ENCODE measurements around the gene CAMK2G. TPM values are rescaled to one million over a fixed set of nuclear protein-coding genes. Genes with fewer than 3 reads are reported as not detected.

CAMK2G gene
- total RNA-seq, 5 donors from 2014 or later (not counting 1 experiment from before 2014, with no cell fraction given), result 50.6 to 59.9 (median 55.5) TPM

- WGBS (ENCODE audit: insufficient coverage), result 17% methylated on average over 2 of the region's 3 CpGs
- Histone ChIP-seq H3K9me3 (no peaks in the 10 kb centered on the region), H3K4me1 (ENCODE audit: control insufficient read depth in 1 of 2, extremely low read depth in 1 of 2, insufficient read depth in 2 of 2, low read length in 2 of 2) (peaks cover 10 to 65% of the 10 kb centered on the region in 2 experiments), H3K36me3 (ENCODE audit: control insufficient read depth in 2 of 2, extremely low read depth in 1 of 2, insufficient read depth in 1 of 2, low read length in 1 of 2) (peaks cover 2 to 24% of the 10 kb centered on the region in 2 donors), H3K27me3 (replicated peaks in 1 of 2; ENCODE audit: control insufficient read depth in 2 of 2, extremely low read depth in 1 of 2, insufficient read depth in 2 of 2, low read length in 1 of 2) (no peaks in the 10 kb centered on the region), H3K27ac (ENCODE audit: low read length) (peak overlapping the region; percentile 87), H3K4me3 (ENCODE audit: control insufficient read depth in 1 of 2, extremely low read depth in 1 of 2, low read length in 1 of 2) (peak overlapping the region; percentile 55 to 89)
- ChIA-PET POLR2A (interaction anchor here in 1 of 2 donors (0.7 kb wide), 1 partner anchor 10 kb away, joined by 5 read pairs; no protein-coding TSS in a partner anchor), CTCF (interaction anchor here (0.8 to 1.4 kb wide), 4 partner anchors 13 to 84 kb away, joined by 3 to 6 read pairs (median 4); no protein-coding TSS in a partner anchor)
- H3K36me3 Mint-ChIP-seq, result peaks cover 14% of the 10 kb centered on the region
- DNase-seq (peak in 25 of 35 experiments; percentile 18 to 88 (median 46)), ATAC-seq (replicated peaks in 1 of 4) (peak; percentile 40 to 64 (median 44))
- H3K27ac Mint-ChIP-seq, result peak overlapping the region; percentile 83 to 94
- H3K27me3 Mint-ChIP-seq, result no peaks in the 10 kb centered on the region
- peak overlapping the region; percentile 85 to 91 (median 86) for H3K4me3 Mint-ChIP-seq
- H3K4me1 Mint-ChIP-seq, result peaks cover 72 to 76% (median 72%) of the 10 kb centered on the region in 3 donors
- H3K9me3 Mint-ChIP-seq, result no peaks in the 10 kb centered on the region
Measured at GRCh38 chr10:73875139-73875475, 752 bp upstream of the CAMK2G start.

- 0% methylated on average over 22 of the region's 39 CpGs for whole genome bisulfite sequencing (ENCODE audit: insufficient coverage)
- Mint-ChIP-seq H3K4me1 (peaks cover 72 to 74% (median 72%) of the 10 kb centered on the region in 3 donors), H3K27ac (no peak overlapping the region), H3K9me3 (no peaks in the 10 kb centered on the region), H3K4me3 (peak overlapping the region; percentile 44 to 85 (median 54)), H3K36me3 (peaks cover 15% of the 10 kb centered on the region), H3K27me3 (no peaks in the 10 kb centered on the region)
- H3K4me3 ChIP-seq (ENCODE audit: control insufficient read depth in 1 of 2, extremely low read depth in 1 of 2, low read length in 1 of 2), result peak overlapping the region in 1 of 2 donors; percentile 43
- peak in 3 of 4 experiments; percentile 6 to 27 (median 26) for ATAC-seq (replicated peaks in 1 of 4)
- CTCF ChIA-PET, result interaction anchor here in 1 of 2 donors (1.2 to 1.4 kb wide), 2 partner anchors 12 kb away, joined by 3 to 4 read pairs; no protein-coding TSS in a partner anchor
- peaks cover 4 to 32% of the 10 kb centered on the region in 2 donors for H3K36me3 ChIP-seq (ENCODE audit: control insufficient read depth in 2 of 2, extremely low read depth in 1 of 2, insufficient read depth in 1 of 2, low read length in 1 of 2)
- no peaks in the 10 kb centered on the region for H3K27me3 ChIP-seq (replicated peaks in 1 of 2; ENCODE audit: control insufficient read depth in 2 of 2, extremely low read depth in 1 of 2, insufficient read depth in 2 of 2, low read length in 1 of 2)
- H3K9me3 ChIP-seq, result no peaks in the 10 kb centered on the region
- peaks cover 12 to 59% of the 10 kb centered on the region in 2 experiments for H3K4me1 ChIP-seq (ENCODE audit: control insufficient read depth in 1 of 2, extremely low read depth in 1 of 2, insufficient read depth in 2 of 2, low read length in 2 of 2)
- POLR2A ChIA-PET, result interaction anchor here (0.6 to 0.7 kb wide), 3 partner anchors 24 to 92 kb away, joined by 3 to 4 read pairs (median 4); partner anchors contain the start of gene CHCHD1 (in 1 of the 2)
- no peak overlapping the region for H3K27ac ChIP-seq (ENCODE audit: low read length)
- DNase-seq, result peak in 4 of 35 experiments; percentile 8 to 41 (median 22)
Measured at GRCh38 chr10:73873838-73874215, 528 bp downstream of the CAMK2G start.

- no peak for ATAC-seq (replicated peaks in 1 of 4)
- H3K27ac ChIP-seq (ENCODE audit: low read length), result no peak overlapping the region
- CTCF ChIA-PET, result interaction anchor here in 1 of 2 donors (1.2 kb wide), 1 partner anchor 13 kb away, joined by 4 read pairs; no protein-coding TSS in a partner anchor
- H3K4me1 ChIP-seq (ENCODE audit: control insufficient read depth in 1 of 2, extremely low read depth in 1 of 2, insufficient read depth in 2 of 2, low read length in 2 of 2), result peaks cover 12 to 65% of the 10 kb centered on the region in 2 experiments
- H3K4me1 Mint-ChIP-seq, result peaks cover 76 to 77% (median 77%) of the 10 kb centered on the region in 3 donors
- WGBS (ENCODE audit: insufficient coverage), result 63% methylated on average over 5 of the region's 33 CpGs
- peaks cover 18% of the 10 kb centered on the region for H3K36me3 Mint-ChIP-seq
- H3K9me3 ChIP-seq, result no peaks in the 10 kb centered on the region
- peaks cover 4 to 37% of the 10 kb centered on the region in 2 donors for H3K36me3 ChIP-seq (ENCODE audit: control insufficient read depth in 2 of 2, extremely low read depth in 1 of 2, insufficient read depth in 1 of 2, low read length in 1 of 2)
- no peaks in the 10 kb centered on the region for H3K27me3 ChIP-seq (replicated peaks in 1 of 2; ENCODE audit: control insufficient read depth in 2 of 2, extremely low read depth in 1 of 2, insufficient read depth in 2 of 2, low read length in 1 of 2)
- peak overlapping the region; percentile 34 to 52 for H3K4me3 ChIP-seq (ENCODE audit: control insufficient read depth in 1 of 2, extremely low read depth in 1 of 2, low read length in 1 of 2)
- H3K4me3 Mint-ChIP-seq, result peak overlapping the region; percentile 79 to 85 (median 83)
- peak in 1 of 35 experiments; percentile 18 for DNase-seq
- POLR2A ChIA-PET, result interaction anchor here (0.6 to 0.7 kb wide), 2 partner anchors 70 to 92 kb away, joined by 3 to 4 read pairs; partner anchors contain the start of gene CHCHD1 (in 1 of the 2)
- H3K9me3 Mint-ChIP-seq, result no peaks in the 10 kb centered on the region
- peak overlapping the region; percentile 91 to 98 for H3K27ac Mint-ChIP-seq
- H3K27me3 Mint-ChIP-seq, result no peaks in the 10 kb centered on the region
Measured at GRCh38 chr10:73873142-73873837, 1.1 kb downstream of the CAMK2G start.

GRCh38 chr10:73872190-73872710 lies 2.1 kb downstream of the CAMK2G start:
- peaks cover 18% of the 10 kb centered on the region for H3K36me3 Mint-ChIP-seq

GRCh38 chr10:73871295-73872189 lies 2.8 kb downstream of the CAMK2G start:
- ChIA-PET POLR2A (no interaction called here), CTCF (interaction anchor here in 1 of 2 donors (0.7 to 1.1 kb wide), 2 partner anchors 9 to 69 kb away, joined by 3 to 9 read pairs; no protein-coding TSS in a partner anchor)
- Mint-ChIP-seq H3K36me3 (peaks cover 18% of the 10 kb centered on the region), H3K4me1 (peaks cover 79 to 82% (median 82%) of the 10 kb centered on the region in 3 donors), H3K27ac (peak overlapping the region; percentile 91 to 98), H3K4me3 (peak overlapping the region; percentile 79 to 85 (median 83)), H3K9me3 (no peaks in the 10 kb centered on the region), H3K27me3 (no peaks in the 10 kb centered on the region)
- Histone ChIP-seq H3K4me3 (ENCODE audit: control insufficient read depth in 1 of 2, extremely low read depth in 1 of 2, low read length in 1 of 2) (no peak overlapping the region), H3K27me3 (replicated peaks in 1 of 2; ENCODE audit: control insufficient read depth in 2 of 2, extremely low read depth in 1 of 2, insufficient read depth in 2 of 2, low read length in 1 of 2) (no peaks in the 10 kb centered on the region), H3K4me1 (ENCODE audit: control insufficient read depth in 1 of 2, extremely low read depth in 1 of 2, insufficient read depth in 2 of 2, low read length in 2 of 2) (peaks cover 17 to 82% of the 10 kb centered on the region in 2 experiments), H3K36me3 (ENCODE audit: control insufficient read depth in 2 of 2, extremely low read depth in 1 of 2, insufficient read depth in 1 of 2, low read length in 1 of 2) (peaks cover 4 to 47% of the 10 kb centered on the region in 2 donors), H3K9me3 (no peaks in the 10 kb centered on the region), H3K27ac (ENCODE audit: low read length) (no peak overlapping the region)
- ATAC-seq (replicated peaks in 1 of 4), result no peak
- DNase-seq, result no peak
- WGBS (ENCODE audit: insufficient coverage), result 93% methylated on average over 4 of the region's 8 CpGs

More at GRCh38 chr10:73872190-73872710, 2.1 kb downstream of the CAMK2G start:
- Histone ChIP-seq H3K27ac (ENCODE audit: low read length) (peak overlapping the region; percentile 14), H3K27me3 (replicated peaks in 1 of 2; ENCODE audit: control insufficient read depth in 2 of 2, extremely low read depth in 1 of 2, insufficient read depth in 2 of 2, low read length in 1 of 2) (no peaks in the 10 kb centered on the region), H3K9me3 (no peaks in the 10 kb centered on the region), H3K4me1 (ENCODE audit: control insufficient read depth in 1 of 2, extremely low read depth in 1 of 2, insufficient read depth in 2 of 2, low read length in 2 of 2) (peaks cover 12 to 75% of the 10 kb centered on the region in 2 experiments), H3K36me3 (ENCODE audit: control insufficient read depth in 2 of 2, extremely low read depth in 1 of 2, insufficient read depth in 1 of 2, low read length in 1 of 2) (peaks cover 4 to 46% of the 10 kb centered on the region in 2 donors), H3K4me3 (ENCODE audit: control insufficient read depth in 1 of 2, extremely low read depth in 1 of 2, low read length in 1 of 2) (peak overlapping the region in 1 of 2 donors; percentile 17)
- Mint-ChIP-seq H3K27me3 (no peaks in the 10 kb centered on the region), H3K9me3 (no peaks in the 10 kb centered on the region), H3K27ac (peak overlapping the region; percentile 91 to 98), H3K4me1 (peaks cover 79 to 82% (median 79%) of the 10 kb centered on the region in 3 donors), H3K4me3 (peak overlapping the region; percentile 79 to 85 (median 83))
- WGBS (ENCODE audit: insufficient coverage), result 73% methylated on average over 4 of the region's 5 CpGs
- ATAC-seq (replicated peaks in 1 of 4), result no peak
- POLR2A ChIA-PET, result no interaction called here
- DNase-seq, result no peak
- CTCF ChIA-PET, result interaction anchor here in 1 of 2 donors (1.1 kb wide), 1 partner anchor 8 kb away, joined by 3 read pairs; no protein-coding TSS in a partner anchor

Data from T-cell (primary cell).